GM18867 (cell line): ENCODE results near the gene RRP1B.

Experiments
- ATAC-seq: cut with Tn5 transposase; IDR thresholded peaks from one replicate; pipeline ENCODE4 v1.9.1; 2021; ENCODE audit warnings: mild to moderate bottlenecking, moderate library complexity; ENCODE audit not compliant: unreplicated experiment

RRP1B gene

DNA sequence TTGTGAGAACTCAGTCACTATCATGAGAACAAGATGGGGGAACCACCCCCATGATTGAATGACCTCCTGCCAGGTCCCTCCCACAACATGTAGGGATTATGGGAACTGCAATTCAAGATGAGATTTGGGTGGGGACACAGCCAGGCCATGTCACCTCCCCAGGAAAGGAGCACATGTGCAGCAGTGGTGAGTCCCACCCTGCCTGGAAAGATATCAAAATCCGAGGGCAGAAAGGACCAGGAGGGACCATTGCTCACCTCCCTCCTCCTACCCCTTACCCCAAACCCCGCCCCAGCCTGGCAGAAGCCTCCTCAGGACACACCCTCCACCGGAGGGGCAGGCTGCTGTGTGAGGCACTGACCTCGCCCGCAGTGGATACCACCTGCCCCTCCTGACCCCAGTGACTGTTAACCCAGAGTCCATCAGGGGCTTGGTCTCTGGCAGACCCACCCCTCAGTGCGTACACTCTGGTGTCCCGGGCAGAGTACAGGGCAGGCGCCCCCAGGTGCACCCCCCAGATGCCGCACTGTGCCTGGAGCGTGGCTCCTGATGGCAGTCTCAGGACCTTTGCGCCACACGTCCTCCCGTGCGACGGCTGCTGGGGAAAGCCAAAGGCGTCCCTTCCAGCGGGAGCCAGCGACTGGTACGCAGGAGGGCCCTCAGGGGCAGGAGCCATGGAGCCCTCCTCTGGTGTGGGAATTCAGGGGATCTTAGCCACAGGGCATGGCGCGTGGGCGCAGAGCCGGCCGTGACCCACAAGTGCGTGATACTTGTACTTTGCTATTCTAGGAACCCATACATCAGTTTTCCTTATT is 80.5 kb downstream of the RRP1B start:
- ATAC-seq = no peak

DNA sequence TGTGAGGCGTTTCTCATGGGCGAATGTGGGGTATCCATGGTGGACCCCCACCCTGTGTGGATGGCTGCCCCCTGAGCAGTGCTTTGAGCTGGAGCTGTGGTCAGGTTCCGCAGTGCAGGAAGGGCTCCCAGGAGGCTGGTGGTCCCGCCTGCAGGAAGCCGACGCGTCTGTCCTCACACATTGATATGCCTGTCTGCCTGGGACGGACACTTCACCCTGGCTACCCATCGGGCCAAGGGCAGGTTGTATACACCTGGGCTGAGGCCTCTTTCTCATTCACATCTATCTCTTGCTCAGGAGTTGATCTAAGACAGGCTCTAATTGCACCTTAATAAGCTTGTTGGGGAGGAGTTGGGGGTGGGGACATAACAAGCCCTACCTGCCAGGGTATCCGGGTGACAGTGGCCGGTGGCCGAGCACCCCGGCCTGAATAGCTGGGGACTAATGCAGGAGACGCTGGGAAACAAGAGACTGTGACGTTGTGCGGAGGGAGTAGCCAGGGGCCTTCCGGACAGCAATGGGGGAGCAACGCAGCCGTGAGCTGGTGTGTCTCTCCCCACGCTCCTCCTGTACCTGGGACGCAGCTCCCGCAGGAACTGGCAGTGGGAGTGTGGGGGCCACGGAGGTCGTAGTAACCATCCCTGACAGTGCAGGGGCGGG is 81.3 kb downstream of the RRP1B start:
- ATAC-seq = no peak

DNA sequence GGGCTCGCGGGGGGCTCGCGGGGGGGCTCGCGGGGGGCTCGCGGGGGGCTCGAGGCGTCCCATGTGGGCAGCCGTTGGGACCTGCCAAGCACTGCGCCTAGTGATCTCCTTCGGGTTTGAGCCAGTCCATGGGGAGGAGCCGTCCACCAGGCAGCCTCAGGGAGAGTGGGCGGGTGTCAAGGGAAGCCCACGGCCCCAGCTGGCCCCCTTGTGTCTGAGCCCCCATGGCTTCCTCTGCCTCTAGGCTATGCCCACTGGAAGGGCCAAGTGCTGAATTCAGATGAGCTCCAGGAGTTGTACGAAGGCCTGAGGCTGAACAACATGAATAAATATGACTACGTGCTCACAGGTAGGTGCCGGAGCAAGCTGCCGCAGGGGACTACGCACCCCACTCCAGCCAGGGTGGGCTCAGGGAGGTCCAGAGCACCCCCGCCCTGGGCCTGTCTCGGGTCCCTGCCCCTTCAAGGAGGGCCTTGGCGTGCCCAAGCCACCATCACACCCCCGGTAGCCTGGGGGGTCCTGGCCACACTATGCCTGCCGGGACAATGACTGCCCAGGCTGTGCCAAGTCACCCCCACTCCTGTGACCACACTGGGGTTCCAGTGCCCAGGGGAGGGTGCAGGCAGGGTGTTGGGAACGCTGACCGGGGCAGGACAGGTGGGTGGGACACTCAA is 82.2 kb downstream of the RRP1B start:
- ATAC-seq = no peak

DNA sequence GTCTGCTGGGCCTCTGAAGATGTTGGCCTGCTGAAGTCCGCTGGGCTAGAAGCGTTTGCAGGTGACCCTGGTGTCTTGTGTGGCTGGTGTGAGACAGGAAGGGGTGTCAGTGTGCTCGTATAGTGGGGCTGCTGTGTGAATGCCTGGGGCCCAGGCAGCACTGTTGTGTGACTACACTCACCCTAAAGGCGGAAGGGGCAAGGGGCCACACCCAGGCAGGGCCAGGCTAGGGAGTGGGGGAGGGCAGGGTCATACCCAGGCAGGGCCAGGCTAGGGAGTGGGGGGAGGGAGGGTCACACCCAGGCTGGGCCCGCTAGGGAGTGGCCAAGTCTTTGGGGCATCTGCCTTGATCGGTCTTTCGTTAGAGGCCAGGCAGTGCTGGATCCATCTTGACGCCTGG is 84.6 kb downstream of the RRP1B start:
- ATAC-seq = no peak

DNA sequence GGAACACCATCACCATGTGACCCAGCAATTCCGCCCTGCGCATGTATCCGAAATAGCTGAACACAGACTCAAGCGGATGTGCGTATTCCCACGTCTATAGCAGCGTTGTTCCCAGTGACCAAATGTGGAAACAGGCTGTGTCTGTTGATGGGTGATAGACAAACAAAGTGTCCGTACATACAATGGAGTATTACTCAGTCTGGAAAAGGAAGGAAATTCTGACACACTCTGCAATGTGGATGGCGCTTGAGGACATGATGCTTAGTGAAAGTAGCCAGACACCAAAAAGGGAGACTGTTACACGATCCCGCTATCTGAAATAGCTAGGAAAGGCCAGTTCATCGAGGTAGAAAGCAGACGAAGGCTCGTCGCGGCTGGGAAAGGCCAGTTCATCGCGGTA is 85.4 kb downstream of the RRP1B start:
- ATAC-seq = no peak
